DMS53 treated with DMSO at 0.1 percent for 48 hours (cell line): ENCODE data around the gene TLK2.

ENCODE experiments used
- DNase-seq: peaks from one replicate; lab custom pipeline; 2025; ENCODE audit not compliant: unreplicated experiment; lab: John Stamatoyannopoulos, UW

TLK2 gene

GRCh38 chr17:62652251-62653001 lies 173.8 kb downstream of the TLK2 start:
- peak; percentile 25 for DNase-seq

GRCh38 chr17:62653002-62653825 lies 174.6 kb downstream of the TLK2 start:
- DNase-seq: peak; percentile 22

- DNase-seq: no peak
Measured at GRCh38 chr17:62653826-62654761, 175.5 kb downstream of the TLK2 start.

GRCh38 chr17:62655656-62656055 lies 177.0 kb downstream of the TLK2 start:
- DNase-seq: no peak

- no peak for DNase-seq
Measured at GRCh38 chr17:62656446-62656845, 177.8 kb downstream of the TLK2 start.

- DNase-seq: no peak
Measured at GRCh38 chr17:62657145-62657665, 178.6 kb downstream of the TLK2 start.

- no peak for DNase-seq
Measured at GRCh38 chr17:62657690-62658089, 179.1 kb downstream of the TLK2 start.

- no peak for DNase-seq
Measured at GRCh38 chr17:62658136-62658920, 179.7 kb downstream of the TLK2 start.

- no peak for DNase-seq
Measured at GRCh38 chr17:62660629-62661118, 182.0 kb downstream of the TLK2 start.

GRCh38 chr17:62661337-62661736 lies 182.7 kb downstream of the TLK2 start:
- DNase-seq: no peak

GRCh38 chr17:62662855-62663254 lies 184.2 kb downstream of the TLK2 start:
- DNase-seq: no peak
